ENCODE results near the gene DNAH17. TPM values are rescaled to one million over a fixed set of nuclear protein-coding genes. Genes with fewer than 3 reads are reported as not detected.

DNAH17 gene
- total RNA-seq, 1 experiment from 2014 or later: 0.69 TPM

GRCh38 chr17:78568494-78569115, 8.6 kb downstream of the DNAH17 start:
- H4K20me1 ChIP-seq (ENCODE audit: insufficient read depth): no peaks in the 10 kb centered on the region
- no peak overlapping the region for H3K9ac ChIP-seq (ENCODE audit: low read length)
- no peaks in the 10 kb centered on the region for H3K79me2 ChIP-seq (ENCODE audit: insufficient read depth, low read length)
- TF ChIP-seq JUND (IDR thresholded peaks at IDR 0.05): no peak
- no peak for TF ChIP-seq TCF7L2 (IDR thresholded peaks at IDR 0.05; ENCODE audit: borderline replicate concordance, extremely low read depth, insufficient read depth, insufficient read length)
- TF ChIP-seq EZH2phosphoT487 (IDR thresholded peaks at IDR 0.05; ENCODE audit: borderline replicate concordance): no peak
- no peak for TF ChIP-seq ELF1 (IDR thresholded peaks at IDR 0.05; ENCODE audit: borderline replicate concordance, low read depth)
- no peak for TF ChIP-seq RAD21 (IDR thresholded peaks at IDR 0.05; ENCODE audit: low read depth)
- TF ChIP-seq CBX3 (IDR thresholded peaks at IDR 0.05; ENCODE audit: low read depth): no peak
- no peak for TF ChIP-seq MAX (IDR thresholded peaks at IDR 0.05)
- no peak for TF ChIP-seq POLR2A (IDR thresholded peaks at IDR 0.05; ENCODE audit: borderline replicate concordance, extremely low read depth, insufficient read depth, insufficient read length)
- H3K4me1 ChIP-seq (ENCODE audit: control insufficient read depth in 1 of 2, insufficient read depth in 2 of 2, low read length in 2 of 2): no peaks in the 10 kb centered on the region
- ChIA-PET CTCF (interaction anchor here (0.9 kb wide), 1 partner anchor 9 kb away, joined by 3 read pairs; no protein-coding TSS in a partner anchor), POLR2A (no interaction called here), RAD21 (ENCODE audit: low non-redundant PET in 1 of 2, low total read pairs in 2 of 2, uncharacterized antibody in 2 of 2, unreplicated experiment in 2 of 2) (no interaction called here)
- no peak overlapping the region for H3K4me3 ChIP-seq (replicated peaks in 1 of 2; ENCODE audit: low read depth in 1 of 2, low read length in 2 of 2)
- no peak overlapping the region for H2AFZ ChIP-seq (ENCODE audit: low read depth, low read length, poor library complexity, severe bottlenecking)
- H3K9me3 ChIP-seq (ENCODE audit: control insufficient read depth in 1 of 2, insufficient read depth in 1 of 2, low read depth in 1 of 2, low read length in 2 of 2): no peaks in the 10 kb centered on the region
- ATAC-seq (no peak), DNase-seq (ENCODE audit: low read depth, low spot score) (no peak)
- intact Hi-C loops (cut with micrococcal nuclease): no loop called here
- no peaks in the 10 kb centered on the region for H3K9me2 ChIP-seq (ENCODE audit: insufficient read depth)
- H3K27me3 ChIP-seq (ENCODE audit: insufficient read depth, low read length): 0 out of 2 replicates have a peak, but pooled peaks cover 9% of the 10 kb centered on the region
- H3K36me3 ChIP-seq (ENCODE audit: control insufficient read depth in 1 of 2, insufficient read depth in 2 of 2, low read length in 2 of 2): no peaks in the 10 kb centered on the region
- BruUV-seq (replicated peaks): no TSS peak
- H3K27ac ChIP-seq (ENCODE audit: low read depth, low read length): no peak overlapping the region
- no peak overlapping the region for H3K4me2 ChIP-seq (ENCODE audit: low read length)

- H2AFZ ChIP-seq (ENCODE audit: low read depth, low read length, poor library complexity, severe bottlenecking): no peak overlapping the region
- no peaks in the 10 kb centered on the region for H3K36me3 ChIP-seq (ENCODE audit: control insufficient read depth in 1 of 2, insufficient read depth in 2 of 2, low read length in 2 of 2)
- ChIA-PET RAD21 (ENCODE audit: low non-redundant PET in 1 of 2, low total read pairs in 2 of 2, uncharacterized antibody in 2 of 2, unreplicated experiment in 2 of 2) (no interaction called here), POLR2A (no interaction called here), CTCF (no interaction called here)
- H3K9me3 ChIP-seq (ENCODE audit: control insufficient read depth in 1 of 2, insufficient read depth in 1 of 2, low read depth in 1 of 2, low read length in 2 of 2): no peaks in the 10 kb centered on the region
- no peaks in the 10 kb centered on the region for H3K4me1 ChIP-seq (ENCODE audit: control insufficient read depth in 1 of 2, insufficient read depth in 2 of 2, low read length in 2 of 2)
- H3K9ac ChIP-seq (ENCODE audit: low read length): no peak overlapping the region
- BruUV-seq (replicated peaks): no TSS peak
- no peak overlapping the region for H3K4me2 ChIP-seq (ENCODE audit: low read length)
- DNase-seq (ENCODE audit: low read depth, low spot score): no peak
- no peaks in the 10 kb centered on the region for H3K79me2 ChIP-seq (ENCODE audit: insufficient read depth, low read length)
- no peaks in the 10 kb centered on the region for H4K20me1 ChIP-seq (ENCODE audit: insufficient read depth)
- no peak overlapping the region for H3K4me3 ChIP-seq (replicated peaks in 1 of 2; ENCODE audit: low read depth in 1 of 2, low read length in 2 of 2)
- no peak overlapping the region for H3K27ac ChIP-seq (ENCODE audit: low read depth, low read length)
- intact Hi-C loops (cut with micrococcal nuclease): no loop called here
- no peaks in the 10 kb centered on the region for H3K9me2 ChIP-seq (ENCODE audit: insufficient read depth)
- peaks cover 12% of the 10 kb centered on the region; the same call in 1 of the 2 replicates for H3K27me3 ChIP-seq (ENCODE audit: insufficient read depth, low read length)
- no peak for ATAC-seq
- no peak for TF ChIP-seq FOSL1 (IDR thresholded peaks at IDR 0.05; ENCODE audit: low read depth)
- no peak for TF ChIP-seq POLR2A (IDR thresholded peaks at IDR 0.05; ENCODE audit: borderline replicate concordance, extremely low read depth, insufficient read depth, insufficient read length)
- TF ChIP-seq ZNF274 (IDR thresholded peaks at IDR 0.05; ENCODE audit: low read depth, low read length): no peak
- no peak for TF ChIP-seq ZFX (IDR thresholded peaks at IDR 0.05)
- TF ChIP-seq TCF7L2 (IDR thresholded peaks at IDR 0.05; ENCODE audit: borderline replicate concordance, extremely low read depth, insufficient read depth, insufficient read length): no peak
- TF ChIP-seq POLR2AphosphoS5 (IDR thresholded peaks at IDR 0.05; ENCODE audit: low read depth, low read length): no peak
- no peak for TF ChIP-seq ATF3 (IDR thresholded peaks at IDR 0.05)
- TF ChIP-seq YY1 (IDR thresholded peaks at IDR 0.05; ENCODE audit: extremely low read depth, insufficient replicate concordance, low read depth, low read length): no peak
- no peak for TF ChIP-seq RAD21 (IDR thresholded peaks at IDR 0.05; ENCODE audit: low read depth)
- no peak for TF ChIP-seq ELF1 (IDR thresholded peaks at IDR 0.05; ENCODE audit: borderline replicate concordance, low read depth)
- no peak for TF ChIP-seq SIN3A (IDR thresholded peaks at IDR 0.05; ENCODE audit: low read depth)
- TF ChIP-seq EZH2 (IDR thresholded peaks at IDR 0.05): no peak
- TF ChIP-seq CTCF (IDR thresholded peaks at IDR 0.05 in 2 of 3, conservative IDR thresholded peaks at IDR 0.05 in 1 of 3; ENCODE audit: borderline replicate concordance in 1 of 3, insufficient read depth in 1 of 3, low read depth in 2 of 3, low read length in 2 of 3): no peak
Observed at GRCh38 chr17:78567991-78568390, 9.2 kb downstream of the DNAH17 start.

Measured in HCT116 (cell line).